C4-2B (cell line): ENCODE results near the gene PCDHA8.
"Not testable (repeated sequence)": the region's sequence is repeated elsewhere in the genome, so short reads cannot be mapped to it uniquely, and the experiment has no call there.

Source experiments
- CTCF ChIP-seq: fragments of 450-650 bp; conservative IDR thresholded peaks from 2 replicates; pipeline ENCODE4 v1.5.1; 2017; ENCODE audit warnings: mild to moderate bottlenecking
- ZFX ChIP-seq: fragments of 450-650 bp; IDR thresholded peaks from 2 replicates; pipeline ENCODE4 v1.6.1; 2017

- TF ChIP-seq CTCF, ZFX: not testable (repeated sequence)
These were observed 35.7 kb downstream of the PCDHA8 start for GRCh38 chr5:140876541-140877261.
